ENCODE measurements around the gene PAX6.
A peak's percentile ranks its signal among the peaks of the same experiment; 100 is the strongest.

Gene PAX6

GRCh38 chr11:31802000-31802551 is 9.0 kb downstream of the PAX6 start:
- DNase-seq (ENCODE audit: low read depth), result no peak
- in situ Hi-C loops (cut with HindIII; ENCODE audit: low sequenced_read_pairs), result no loop called here
- no peak for TF ChIP-seq CTCF (IDR thresholded peaks at IDR 0.05; ENCODE audit: low read depth, low read length, missing control alignments)
- H3K4me3 ChIP-seq (ENCODE audit: low read depth, low read length), result no peak overlapping the region

GRCh38 chr11:31801298-31801702 is 9.8 kb downstream of the PAX6 start:
- no peak overlapping the region for H3K4me3 ChIP-seq (ENCODE audit: low read depth, low read length)
- no peak for DNase-seq (ENCODE audit: low read depth)
- TF ChIP-seq CTCF (IDR thresholded peaks at IDR 0.05; ENCODE audit: low read depth, low read length, missing control alignments), result no peak
- in situ Hi-C loops (cut with HindIII; ENCODE audit: low sequenced_read_pairs), result no loop called here

- no peak for DNase-seq (ENCODE audit: low read depth)
- H3K4me3 ChIP-seq (ENCODE audit: low read depth, low read length), result no peak overlapping the region
- in situ Hi-C loops (cut with HindIII; ENCODE audit: low sequenced_read_pairs), result no loop called here
- no peak for TF ChIP-seq CTCF (IDR thresholded peaks at IDR 0.05; ENCODE audit: low read depth, low read length, missing control alignments)
These were observed 10.5 kb downstream of the PAX6 start for GRCh38 chr11:31800398-31801265.

GRCh38 chr11:31799435-31800397 is 11.4 kb downstream of the PAX6 start:
- DNase-seq (ENCODE audit: low read depth), result no peak
- in situ Hi-C loops (cut with HindIII; ENCODE audit: low sequenced_read_pairs), result no loop called here
- peak overlapping the region; percentile 18 for H3K4me3 ChIP-seq (ENCODE audit: low read depth, low read length)
- no peak for TF ChIP-seq CTCF (IDR thresholded peaks at IDR 0.05; ENCODE audit: low read depth, low read length, missing control alignments)

GRCh38 chr11:31798554-31799434 is 12.3 kb downstream of the PAX6 start:
- peak; percentile 51 for TF ChIP-seq CTCF (IDR thresholded peaks at IDR 0.05; ENCODE audit: low read depth, low read length, missing control alignments)
- no peak for DNase-seq (ENCODE audit: low read depth)
- peak overlapping the region; percentile 18 for H3K4me3 ChIP-seq (ENCODE audit: low read depth, low read length)
- in situ Hi-C loops (cut with HindIII; ENCODE audit: low sequenced_read_pairs), result no loop called here

Data from astrocyte of the cerebellum (primary cell).